A549 treated with ZK216348 at 1 μM for 4 hours (cell line): ENCODE data around the gene GPR141. TPM values are rescaled to one million over a fixed set of nuclear protein-coding genes. Genes with fewer than 3 reads are reported as not detected.

ENCODE experiments used
- total RNA-seq: library from RNA; stranded (reverse); fragments of 200-300 nt; extraction: Qiagen RNA extraction; gene quantifications from 5 replicates; pipeline ENCODE4 v1.2.3, GENCODE V29; 2022; ENCODE audit warnings: low read depth

GPR141 gene, protein sequence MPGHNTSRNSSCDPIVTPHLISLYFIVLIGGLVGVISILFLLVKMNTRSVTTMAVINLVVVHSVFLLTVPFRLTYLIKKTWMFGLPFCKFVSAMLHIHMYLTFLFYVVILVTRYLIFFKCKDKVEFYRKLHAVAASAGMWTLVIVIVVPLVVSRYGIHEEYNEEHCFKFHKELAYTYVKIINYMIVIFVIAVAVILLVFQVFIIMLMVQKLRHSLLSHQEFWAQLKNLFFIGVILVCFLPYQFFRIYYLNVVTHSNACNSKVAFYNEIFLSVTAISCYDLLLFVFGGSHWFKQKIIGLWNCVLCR
- total RNA-seq: not detected in 5 replicates

GRCh38 chr7:37683246-37684120 is at the start of gene GPR141:
TSS of gene GPR141 (plus strand) at chr7:37683766. CDS start at chr7:37740394, 56,628 bp downstream.

Other genes starting within 250 kb of the GPR141 start
- 1.4 to 3.0 TPM (median 2.0 TPM) in 5 replicates for gene ELMO1, start 234.9 kb upstream of the GPR141 start, total RNA-seq
- not detected in 5 replicates for gene NME8, start 164.8 kb downstream of the GPR141 start, total RNA-seq
- 2.5 to 7.7 TPM (median 5.3 TPM) in 5 replicates for gene SFRP4, start 233.1 kb downstream of the GPR141 start, total RNA-seq
- gene EPDR1, start 236.9 kb downstream of the GPR141 start, total RNA-seq: 72.7 to 87.3 TPM (median 80.6 TPM) in 5 replicates